Glutamatergic neuron (in vitro differentiated cells): ENCODE results near the gene NEK7. TPM values are rescaled to one million over a fixed set of nuclear protein-coding genes. Genes with fewer than 3 reads are reported as not detected.

Experiments
- DNase-seq: peaks from one replicate; pipeline ENCODE4 v3.0.0; 2022
- H3K27ac Mint-ChIP-seq: one replicate; pipeline ENCODE4 v1.8.0; 2020; ENCODE audit warnings: mild to moderate bottlenecking, mixed read lengths, inconsistent platforms; ENCODE audit not compliant: unreplicated experiment
- H3K27me3 Mint-ChIP-seq: one replicate; pipeline ENCODE4 v1.8.0; 2020; ENCODE audit warnings: mild to moderate bottlenecking, moderate library complexity, mixed read lengths, inconsistent platforms; ENCODE audit not compliant: unreplicated experiment
- H3K36me3 Mint-ChIP-seq: one replicate; pipeline ENCODE4 v1.8.0; 2020; ENCODE audit warnings: mild to moderate bottlenecking, mixed read lengths, inconsistent platforms; ENCODE audit not compliant: unreplicated experiment
- H3K4me1 Mint-ChIP-seq: one replicate; pipeline ENCODE4 v1.8.0; 2020; ENCODE audit warnings: mild to moderate bottlenecking, low read depth, mixed read lengths, inconsistent platforms; ENCODE audit not compliant: unreplicated experiment
- H3K4me3 Mint-ChIP-seq: one replicate; pipeline ENCODE4 v1.8.0; 2020; ENCODE audit warnings: mild to moderate bottlenecking, mixed read lengths, inconsistent platforms; ENCODE audit not compliant: unreplicated experiment
- H3K9me3 Mint-ChIP-seq: one replicate; pipeline ENCODE4 v1.8.0; 2020; ENCODE audit warnings: mild to moderate bottlenecking, moderate library complexity, mixed read lengths, inconsistent platforms; ENCODE audit not compliant: unreplicated experiment
- total RNA-seq: library from RNA; stranded (reverse); fragmentation: NEBNext Ultra II Directional; extraction: Animal tissue kit (Norgen Biotek cat#: 25700); gene quantifications from one replicate; pipeline ENCODE4 v1.2.1, GENCODE V29; 2021; ENCODE audit not compliant: unreplicated experiment
- TF ChIP-seq, protein P1 (sequence below): fragments of 200-600 bp; sonication (generic); IDR thresholded peaks from one replicate; pipeline ENCODE4 v1.5.0; 2021; ENCODE audit not compliant: partially characterized antibody, unreplicated experiment

Gene NEK7
- total RNA-seq, 1 donor from 2014 or later: 11.5 TPM

DNA sequence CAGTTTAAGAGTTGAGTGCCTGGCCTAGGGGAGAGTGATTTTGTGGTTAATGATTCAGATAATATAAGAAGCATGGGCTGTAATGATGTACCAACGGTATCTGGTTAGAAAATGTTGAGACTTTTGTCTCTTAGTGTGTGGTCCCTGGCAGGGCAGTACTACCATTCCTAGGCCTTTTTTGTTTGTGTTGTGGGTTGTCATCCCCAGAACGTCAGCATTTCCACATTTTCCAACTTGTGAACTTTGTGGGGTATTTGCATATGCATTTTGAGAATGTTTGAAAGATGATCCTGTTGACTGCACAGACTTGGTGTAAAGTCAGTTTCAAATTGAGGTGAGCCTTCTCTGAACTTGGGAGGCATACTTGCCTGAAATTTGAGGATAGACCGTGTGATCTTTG is 11.4 kb downstream of the NEK7 start:
- Mint-ChIP-seq H3K27me3 (peaks cover 1% of the 10 kb centered on the region), H3K27ac (no peak overlapping the region), H3K4me1 (peaks cover 8% of the 10 kb centered on the region), H3K36me3 (no peaks in the 10 kb centered on the region), H3K4me3 (no peak overlapping the region), H3K9me3 (no peaks in the 10 kb centered on the region)
- DNase-seq: no peak
- TF ChIP-seq, protein P1, sequence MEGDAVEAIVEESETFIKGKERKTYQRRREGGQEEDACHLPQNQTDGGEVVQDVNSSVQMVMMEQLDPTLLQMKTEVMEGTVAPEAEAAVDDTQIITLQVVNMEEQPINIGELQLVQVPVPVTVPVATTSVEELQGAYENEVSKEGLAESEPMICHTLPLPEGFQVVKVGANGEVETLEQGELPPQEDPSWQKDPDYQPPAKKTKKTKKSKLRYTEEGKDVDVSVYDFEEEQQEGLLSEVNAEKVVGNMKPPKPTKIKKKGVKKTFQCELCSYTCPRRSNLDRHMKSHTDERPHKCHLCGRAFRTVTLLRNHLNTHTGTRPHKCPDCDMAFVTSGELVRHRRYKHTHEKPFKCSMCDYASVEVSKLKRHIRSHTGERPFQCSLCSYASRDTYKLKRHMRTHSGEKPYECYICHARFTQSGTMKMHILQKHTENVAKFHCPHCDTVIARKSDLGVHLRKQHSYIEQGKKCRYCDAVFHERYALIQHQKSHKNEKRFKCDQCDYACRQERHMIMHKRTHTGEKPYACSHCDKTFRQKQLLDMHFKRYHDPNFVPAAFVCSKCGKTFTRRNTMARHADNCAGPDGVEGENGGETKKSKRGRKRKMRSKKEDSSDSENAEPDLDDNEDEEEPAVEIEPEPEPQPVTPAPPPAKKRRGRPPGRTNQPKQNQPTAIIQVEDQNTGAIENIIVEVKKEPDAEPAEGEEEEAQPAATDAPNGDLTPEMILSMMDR: no peak

DNA sequence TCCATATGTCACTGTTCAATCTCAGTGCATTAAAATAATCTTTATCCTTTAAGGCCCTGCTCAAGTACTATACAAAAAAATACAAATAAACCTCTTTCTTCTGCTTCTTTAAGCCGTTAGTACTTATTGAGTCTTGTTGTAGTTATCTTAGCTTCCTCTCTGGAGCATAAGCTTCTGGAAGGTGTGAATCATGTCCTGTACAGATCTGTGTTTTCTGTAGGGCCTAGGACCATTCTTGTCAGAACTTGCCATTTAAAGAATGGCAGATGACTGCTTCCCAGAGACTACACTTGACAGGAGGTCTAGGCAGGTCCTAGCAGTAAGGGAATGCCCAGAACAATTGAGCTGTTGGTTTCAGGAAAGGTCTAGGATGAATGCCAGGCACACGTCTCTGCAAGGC is 12.9 kb downstream of the NEK7 start:
- no peak overlapping the region for H3K27ac Mint-ChIP-seq
- no peak overlapping the region for H3K4me3 Mint-ChIP-seq
- DNase-seq: no peak
- peaks cover 8% of the 10 kb centered on the region for H3K4me1 Mint-ChIP-seq
- peaks cover 1% of the 10 kb centered on the region for H3K27me3 Mint-ChIP-seq
- H3K36me3 Mint-ChIP-seq: no peaks in the 10 kb centered on the region
- TF ChIP-seq, protein P1: no peak
- H3K9me3 Mint-ChIP-seq: no peaks in the 10 kb centered on the region

DNA sequence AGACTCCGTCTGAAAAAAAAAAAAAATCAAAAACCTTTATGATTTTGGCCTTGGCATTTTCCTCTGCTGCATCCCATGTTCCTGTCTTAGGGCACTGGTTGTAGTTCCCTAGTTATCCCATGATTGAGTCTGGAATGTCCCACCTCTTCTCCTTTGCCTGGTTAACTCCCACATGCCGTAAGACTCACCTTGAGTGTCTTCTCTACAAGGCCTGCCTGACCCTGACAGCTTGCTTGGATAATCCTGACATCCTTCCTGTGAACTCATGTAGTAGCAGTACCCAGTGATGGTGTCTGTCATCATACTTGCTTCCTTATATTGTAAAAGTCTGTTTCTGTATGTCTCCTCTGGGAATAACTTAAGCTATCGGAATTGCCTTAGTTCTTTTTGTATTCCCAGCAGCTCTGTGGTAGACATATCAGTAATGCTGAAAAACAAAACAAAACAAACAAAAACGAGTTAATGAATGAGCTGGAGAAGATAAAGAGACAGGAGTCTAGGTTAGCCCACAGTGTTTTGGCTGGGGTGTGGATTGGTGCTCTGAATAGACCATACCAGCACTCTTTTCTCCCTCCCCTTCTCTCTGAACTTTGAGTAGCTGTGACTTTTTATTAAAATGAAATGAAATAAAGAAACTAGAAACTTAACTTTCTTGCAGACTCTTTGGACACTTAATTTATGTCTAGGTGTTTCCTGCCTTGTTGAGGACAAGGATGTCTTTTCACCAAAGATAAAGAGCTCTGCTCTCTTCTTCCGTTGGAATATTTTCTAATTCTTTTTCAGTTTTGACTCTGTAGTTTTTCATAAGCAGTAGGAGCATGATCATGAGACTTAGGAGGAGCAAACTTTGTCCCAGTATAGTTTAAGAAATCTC is 15.1 kb downstream of the NEK7 start:
- no peaks in the 10 kb centered on the region for H3K36me3 Mint-ChIP-seq
- peaks cover 14% of the 10 kb centered on the region for H3K4me1 Mint-ChIP-seq
- H3K27me3 Mint-ChIP-seq: peaks cover 1% of the 10 kb centered on the region
- TF ChIP-seq, protein P1: no peak
- H3K4me3 Mint-ChIP-seq: no peak overlapping the region
- no peaks in the 10 kb centered on the region for H3K9me3 Mint-ChIP-seq
- DNase-seq: no peak
- H3K27ac Mint-ChIP-seq: no peak overlapping the region

DNA sequence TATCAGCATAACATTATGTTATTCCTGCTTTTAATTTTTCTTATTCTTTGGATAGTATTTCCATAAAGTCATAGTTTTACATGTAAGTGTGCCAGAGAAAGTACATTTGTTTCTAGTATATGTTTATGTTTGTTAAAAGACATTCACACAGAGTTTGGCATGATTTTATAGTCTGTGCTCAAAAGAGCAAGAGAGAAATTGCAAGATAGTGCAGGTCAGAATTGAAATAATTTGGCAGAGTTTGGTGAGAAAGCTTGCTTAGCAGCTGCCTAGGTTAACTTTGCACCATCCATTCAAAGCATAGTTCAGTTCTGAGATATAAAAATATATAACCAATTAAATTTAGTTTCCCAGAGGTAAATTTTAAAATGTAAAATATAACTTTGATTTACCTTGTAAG is 17.0 kb downstream of the NEK7 start:
- TF ChIP-seq, protein P1: no peak
- no peak for DNase-seq
- no peak overlapping the region for H3K27ac Mint-ChIP-seq
- H3K27me3 Mint-ChIP-seq: peaks cover 1% of the 10 kb centered on the region
- no peaks in the 10 kb centered on the region for H3K36me3 Mint-ChIP-seq
- no peak overlapping the region for H3K4me3 Mint-ChIP-seq
- no peaks in the 10 kb centered on the region for H3K9me3 Mint-ChIP-seq
- H3K4me1 Mint-ChIP-seq: peaks cover 19% of the 10 kb centered on the region

DNA sequence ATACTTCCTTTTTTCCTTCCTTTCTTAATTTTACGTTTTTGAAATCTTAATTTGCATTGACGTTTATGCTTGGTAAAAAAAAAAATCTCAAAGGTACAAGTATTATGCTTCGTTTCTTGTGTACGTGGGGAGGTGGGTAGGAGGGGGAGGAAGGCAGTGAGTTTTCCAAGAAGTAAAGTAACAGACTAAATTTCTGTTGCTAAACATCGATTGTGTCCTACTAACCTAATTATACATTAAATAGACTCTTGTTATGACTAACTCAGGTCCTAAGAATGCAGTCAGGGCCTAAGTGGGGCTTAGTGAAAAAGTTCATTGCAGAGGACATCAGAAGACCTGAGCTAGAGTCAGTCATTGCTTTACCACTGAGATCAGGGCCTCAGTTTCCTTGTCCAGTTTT is 17.5 kb downstream of the NEK7 start:
- H3K4me3 Mint-ChIP-seq: no peak overlapping the region
- peaks cover 20% of the 10 kb centered on the region for H3K4me1 Mint-ChIP-seq
- H3K9me3 Mint-ChIP-seq: no peaks in the 10 kb centered on the region
- peaks cover 1% of the 10 kb centered on the region for H3K27me3 Mint-ChIP-seq
- no peaks in the 10 kb centered on the region for H3K36me3 Mint-ChIP-seq
- no peak overlapping the region for H3K27ac Mint-ChIP-seq
- DNase-seq: no peak
- TF ChIP-seq, protein P1: no peak
